Ramos (cell line): ENCODE measurements around the gene PLVAP.

ENCODE experiments used
- in situ Hi-C: fragments of 300-500 bp; cut with MboI; formaldehyde crosslinking; loops from one replicate; pipeline ENCODE4 v1.14.3; 2022; ENCODE audit warnings: low sequenced_read_pairs; ENCODE audit not compliant: unreplicated experiment

Gene PLVAP

GRCh38 chr19:17376935-17377600, at the start of gene PLVAP:
Gene PLVAP (minus strand): TSS chr19:17377342. CDS start chr19:17377288, 54 bp downstream.
- in situ Hi-C loops, result no loop called here

- in situ Hi-C loops, result no loop called here
Observed at GRCh38 chr19:17424743-17425365, 47.7 kb upstream of the PLVAP start.

GRCh38 chr19:17423429-17424208, 46.5 kb upstream of the PLVAP start:
- in situ Hi-C loops, result no loop called here

GRCh38 chr19:17421942-17422341, 44.8 kb upstream of the PLVAP start:
- in situ Hi-C loops, result no loop called here

- in situ Hi-C loops, result no loop called here
Observed at GRCh38 chr19:17420475-17420924, 43.4 kb upstream of the PLVAP start.

GRCh38 chr19:17419621-17420474, 42.7 kb upstream of the PLVAP start, which contains the start of gene MVB12A:
Gene MVB12A (plus strand): TSS chr19:17420047. CDS start chr19:17420136, 89 bp downstream.
- in situ Hi-C loops, result no loop called here

GRCh38 chr19:17419154-17419620, 42.0 kb upstream of the PLVAP start:
- in situ Hi-C loops, result no loop called here

GRCh38 chr19:17418710-17419109, 41.6 kb upstream of the PLVAP start:
- in situ Hi-C loops, result no loop called here

GRCh38 chr19:17415121-17415520, 38.0 kb upstream of the PLVAP start:
- in situ Hi-C loops, result no loop called here

- in situ Hi-C loops, result no loop called here
Observed at GRCh38 chr19:17414097-17414496, 37.0 kb upstream of the PLVAP start.

- in situ Hi-C loops, result no loop called here
Observed at GRCh38 chr19:17411801-17412200, 34.7 kb upstream of the PLVAP start.

GRCh38 chr19:17409990-17410389, 32.8 kb upstream of the PLVAP start:
- in situ Hi-C loops, result no loop called here

GRCh38 chr19:17406887-17407196, 29.7 kb upstream of the PLVAP start:
- in situ Hi-C loops, result no loop called here

- in situ Hi-C loops, result no loop called here
Observed at GRCh38 chr19:17406046-17406886, 29.1 kb upstream of the PLVAP start.

- in situ Hi-C loops, result no loop called here
Observed at GRCh38 chr19:17405250-17406045, 28.3 kb upstream of the PLVAP start, which contains the start of gene BST2. Gene BST2 (minus strand): TSS chr19:17405630. CDS start chr19:17405575, 55 bp downstream.

- in situ Hi-C loops, result no loop called here
Observed at GRCh38 chr19:17404621-17405249, 27.6 kb upstream of the PLVAP start.

- in situ Hi-C loops, result no loop called here
Observed at GRCh38 chr19:17404015-17404414, 26.9 kb upstream of the PLVAP start.
